Suppressor macrophage (primary cell): ENCODE results near the gene PFN3.

Experiments used
- DNase-seq, 4 experiments: peaks; one replicate each; pipeline ENCODE4 v3.0.0-alpha.2; 2020 to 2022

Gene PFN3

DNA sequence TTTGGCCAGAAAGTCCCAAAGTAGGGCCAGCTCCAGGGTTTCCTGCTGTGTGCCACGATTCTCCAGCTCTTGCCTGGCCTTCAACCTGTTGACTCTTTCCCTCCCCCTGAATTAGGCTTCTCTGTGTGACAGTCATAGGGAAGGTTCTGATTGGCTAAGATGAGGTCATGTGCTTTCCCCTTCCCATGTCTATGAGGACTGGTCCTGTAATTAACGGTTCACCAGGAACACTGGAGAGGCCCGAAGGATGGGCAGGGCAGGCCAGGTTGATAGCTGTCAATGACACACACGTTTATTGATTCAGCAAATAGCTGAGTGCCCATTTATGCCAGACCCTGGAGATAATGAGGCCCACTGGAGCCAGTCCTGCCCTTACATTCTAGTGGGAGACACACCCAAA is 37.2 kb upstream of the PFN3 start:
- no peak for DNase-seq

DNA sequence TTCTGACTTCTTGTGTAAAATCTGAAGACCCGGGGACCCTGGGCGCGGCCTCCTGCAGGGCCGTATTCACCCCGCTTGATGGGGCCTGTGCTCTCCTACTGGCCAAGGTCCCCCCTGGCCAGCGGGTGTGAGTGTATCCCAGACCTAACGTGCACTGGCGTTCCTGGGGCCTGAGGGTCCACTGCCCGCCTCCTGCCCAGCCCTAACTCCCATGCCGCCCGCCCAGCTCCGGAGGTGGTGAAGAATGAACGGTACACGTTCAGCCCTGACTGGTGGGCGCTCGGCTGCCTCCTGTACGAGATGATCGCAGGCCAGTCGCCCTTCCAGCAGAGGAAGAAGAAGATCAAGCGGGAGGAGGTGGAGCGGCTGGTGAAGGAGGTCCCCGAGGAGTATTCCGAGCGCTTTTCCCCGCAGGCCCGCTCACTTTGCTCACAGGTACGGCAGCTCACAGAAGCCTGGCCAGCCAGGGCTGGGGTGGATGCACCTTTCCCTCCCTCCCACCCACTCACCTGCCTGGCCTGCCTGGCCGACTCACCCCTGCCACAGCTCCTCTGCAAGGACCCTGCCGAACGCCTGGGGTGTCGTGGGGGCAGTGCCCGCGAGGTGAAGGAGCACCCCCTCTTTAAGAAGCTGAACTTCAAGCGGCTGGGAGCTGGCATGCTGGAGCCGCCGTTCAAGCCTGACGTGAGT is 35.5 kb upstream of the PFN3 start:
- no peak for DNase-seq

DNA sequence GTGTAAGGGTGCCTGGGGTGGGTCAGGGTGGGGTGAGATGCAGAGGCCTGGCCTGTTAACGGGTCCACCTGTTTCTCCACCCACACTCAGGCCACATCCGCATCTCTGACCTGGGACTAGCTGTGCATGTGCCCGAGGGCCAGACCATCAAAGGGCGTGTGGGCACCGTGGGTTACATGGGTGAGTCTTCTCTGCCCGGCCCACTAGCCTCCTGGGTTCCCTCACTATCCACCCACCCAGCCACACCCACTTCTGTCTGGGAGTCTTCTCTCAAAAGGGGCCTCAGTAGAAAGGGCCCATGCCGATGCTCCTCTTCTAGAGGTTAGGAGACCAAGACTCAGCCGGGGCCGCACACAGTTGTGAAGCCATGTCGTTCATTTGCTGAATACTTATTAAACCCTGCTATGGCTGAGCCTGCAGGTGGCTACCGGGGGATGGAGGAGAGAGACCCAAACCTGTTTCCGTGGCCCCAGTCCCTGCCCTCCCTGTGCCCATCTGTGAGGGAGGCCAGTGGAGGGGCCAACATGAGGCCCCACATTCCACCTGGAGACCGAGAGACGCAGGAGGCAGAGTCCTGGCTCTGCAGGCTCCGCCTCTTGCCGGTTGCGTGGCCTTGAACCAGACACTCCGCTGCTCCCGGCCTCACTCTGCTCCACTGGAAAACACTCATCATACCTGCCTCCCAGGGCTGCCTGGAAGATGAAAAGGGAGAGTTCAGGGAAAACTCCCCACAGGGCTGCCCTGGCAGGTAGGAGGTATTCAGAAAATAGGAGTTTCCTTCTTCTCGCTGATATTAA is 34.7 kb upstream of the PFN3 start:
- DNase-seq, result no peak

DNA sequence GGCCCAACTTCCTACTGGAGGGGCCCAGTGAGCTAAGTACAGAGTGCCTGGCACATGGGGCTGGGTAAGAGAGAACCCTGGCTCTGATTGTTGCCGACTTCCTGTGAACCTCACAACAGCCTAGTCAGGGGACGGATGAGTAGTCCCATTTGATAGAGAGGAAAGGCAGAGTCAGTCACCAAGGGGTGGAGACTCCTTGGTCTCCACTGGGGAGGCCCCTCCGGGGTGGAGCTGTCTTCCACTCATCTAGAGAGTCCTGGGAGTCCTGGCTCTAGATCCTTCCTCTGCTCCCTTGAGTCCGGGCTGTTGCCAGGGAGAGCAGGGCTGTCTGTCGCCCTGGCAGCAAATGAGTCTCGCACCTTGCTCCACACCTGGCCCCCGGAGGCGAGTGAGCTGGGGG is 34.0 kb upstream of the PFN3 start:
- DNase-seq, result no peak

DNA sequence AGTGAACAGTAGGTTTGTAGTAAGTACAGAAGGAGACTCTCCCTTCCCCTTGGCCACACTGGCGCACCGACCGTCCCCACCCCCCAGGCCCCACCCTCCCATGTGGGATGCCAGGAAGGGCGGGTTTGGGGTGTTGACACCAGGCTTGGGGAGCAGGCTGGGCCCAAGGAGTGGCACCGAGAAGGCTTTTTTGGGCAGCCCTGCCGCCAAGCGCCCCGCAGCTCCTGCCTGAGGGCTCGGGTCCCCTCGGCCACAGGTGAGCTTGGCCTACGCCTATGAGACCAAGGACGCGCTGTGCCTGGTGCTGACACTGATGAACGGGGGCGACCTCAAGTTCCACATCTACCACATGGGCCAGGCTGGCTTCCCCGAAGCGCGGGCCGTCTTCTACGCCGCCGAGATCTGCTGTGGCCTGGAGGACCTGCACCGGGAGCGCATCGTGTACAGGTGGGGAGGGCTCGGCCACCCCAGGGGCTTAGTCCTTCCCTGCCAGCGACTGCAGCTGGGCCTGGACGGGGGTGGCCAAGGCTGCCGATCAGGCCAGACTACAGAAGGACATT is 33.3 kb upstream of the PFN3 start:
- DNase-seq, result no peak

DNA sequence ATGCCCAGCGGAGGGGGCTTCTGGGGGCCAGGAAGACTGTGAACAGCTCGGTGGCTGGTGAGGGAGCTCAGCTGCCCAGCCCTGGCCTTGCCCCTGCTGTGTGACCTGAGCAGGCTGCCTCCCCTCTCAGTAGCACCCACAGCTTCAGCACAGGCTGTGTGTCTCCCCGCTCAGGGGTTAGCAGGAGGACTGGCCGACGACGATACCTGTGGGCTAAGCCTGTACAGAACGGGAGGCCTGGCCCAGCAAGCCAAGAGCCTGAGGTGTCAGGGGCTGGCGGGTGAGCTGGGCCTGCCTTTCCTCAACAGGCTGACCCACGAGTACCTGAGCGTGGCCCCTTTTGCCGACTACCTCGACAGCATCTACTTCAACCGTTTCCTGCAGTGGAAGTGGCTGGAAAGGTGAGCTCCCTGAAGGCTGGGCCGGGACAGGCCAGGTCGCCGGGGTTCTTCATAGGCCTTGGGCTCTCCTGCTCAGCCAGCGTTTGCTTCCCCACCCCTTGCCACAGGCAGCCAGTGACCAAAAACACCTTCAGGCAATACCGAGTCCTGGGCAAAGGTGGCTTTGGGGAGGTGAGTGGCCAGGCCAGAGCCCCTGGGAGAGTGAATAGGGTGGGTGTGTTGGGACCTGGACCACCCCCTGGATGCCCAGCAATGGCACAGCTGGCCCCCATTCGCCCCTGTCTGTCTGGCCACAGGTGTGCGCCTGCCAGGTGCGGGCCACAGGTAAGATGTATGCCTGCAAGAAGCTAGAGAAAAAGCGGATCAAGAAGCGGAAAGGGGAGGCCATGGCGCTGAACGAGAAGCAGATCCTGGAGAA is 32.6 kb upstream of the PFN3 start:
- no peak for DNase-seq

DNA sequence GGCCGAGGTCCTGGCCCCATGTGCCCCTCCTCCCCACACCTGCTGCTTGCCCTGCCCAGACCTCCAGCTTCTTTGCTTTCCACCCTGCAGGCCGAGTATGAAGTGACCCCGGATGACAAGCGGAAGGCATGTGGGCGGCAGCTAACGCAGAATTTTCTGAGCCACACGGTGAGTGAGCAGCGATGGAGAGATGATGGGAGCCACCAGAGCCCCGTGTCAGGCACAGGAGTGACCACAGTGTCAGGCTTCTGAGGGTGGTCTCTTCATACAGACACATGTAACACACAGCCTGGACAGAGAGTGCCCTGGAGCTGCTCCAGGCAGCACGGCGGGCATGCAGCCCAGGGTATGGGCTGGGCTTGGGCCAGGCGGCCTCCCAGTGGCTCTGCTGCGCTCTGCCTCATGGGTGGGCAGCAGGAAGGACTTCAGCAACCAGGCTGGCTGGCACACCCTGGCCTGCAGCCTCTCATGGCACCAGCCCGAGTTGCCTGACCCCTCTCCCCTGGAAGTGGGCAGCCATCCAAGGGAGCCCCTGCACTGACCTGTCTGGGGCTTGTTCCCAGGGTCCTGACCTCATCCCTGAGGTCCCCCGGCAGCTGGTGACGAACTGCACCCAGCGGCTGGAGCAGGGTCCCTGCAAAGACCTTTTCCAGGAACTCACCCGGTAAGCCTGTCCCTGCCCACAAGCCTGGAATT is 31.8 kb upstream of the PFN3 start:
- no peak for DNase-seq

DNA sequence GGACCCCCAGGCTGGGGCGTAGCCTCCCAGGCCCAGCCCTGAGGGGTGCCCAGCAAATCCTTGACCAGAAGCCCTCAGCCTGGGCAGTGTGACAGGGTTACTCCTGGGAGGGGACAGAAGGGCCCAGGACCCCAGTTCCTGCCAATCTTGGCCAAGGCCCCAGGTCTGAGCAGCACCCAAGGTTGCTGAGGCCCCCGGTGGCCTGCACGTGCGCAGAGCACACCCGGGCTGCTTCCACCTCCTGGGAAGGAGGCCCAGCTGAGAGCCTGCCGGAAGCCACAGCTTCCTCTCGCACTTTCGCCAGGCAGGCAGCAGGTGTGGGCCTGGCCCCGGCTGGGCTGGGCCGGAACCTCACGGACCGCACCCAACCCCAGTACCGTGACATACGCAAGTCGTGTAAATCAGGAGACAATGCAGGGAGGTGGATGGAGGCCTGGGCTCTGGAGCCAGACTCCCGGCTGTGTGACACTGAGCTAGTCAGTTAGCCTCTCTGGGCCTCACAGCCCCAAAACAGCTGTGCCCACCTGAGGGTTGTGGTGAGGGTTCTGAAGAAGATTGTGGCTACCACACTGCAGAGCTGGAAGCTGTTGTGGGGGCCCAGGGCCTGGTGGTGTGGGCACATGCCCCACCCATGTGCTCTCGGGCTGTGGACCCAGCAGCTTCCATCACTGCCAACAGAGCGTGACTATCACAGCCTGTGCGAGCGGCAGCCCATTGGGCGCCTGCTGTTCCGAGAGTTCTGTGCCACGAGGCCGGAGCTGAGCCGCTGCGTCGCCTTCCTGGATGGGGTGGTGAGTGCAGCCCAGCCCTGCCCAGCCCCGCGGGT is 31.1 kb upstream of the PFN3 start:
- peak in 3 of 4 experiments; percentile 41 to 55 (median 54) for DNase-seq

DNA sequence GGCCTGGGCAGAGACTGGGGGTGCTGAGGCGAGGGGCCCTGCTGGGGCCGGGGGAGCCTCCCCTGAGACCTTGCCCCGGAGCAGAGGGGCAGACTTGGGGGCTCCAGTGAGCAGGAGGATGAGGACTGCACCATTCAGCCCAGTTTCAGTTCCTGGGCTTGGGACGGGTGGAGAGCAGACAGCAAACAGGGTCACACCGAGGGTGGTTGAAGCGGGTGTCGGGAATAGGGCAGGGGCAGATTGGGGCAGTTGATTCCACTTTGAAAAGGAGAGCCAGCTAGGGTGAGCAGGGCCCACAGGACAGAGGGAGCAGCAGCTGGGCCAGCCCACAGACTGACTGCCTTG is 30.5 kb upstream of the PFN3 start:
- no peak for DNase-seq

DNA sequence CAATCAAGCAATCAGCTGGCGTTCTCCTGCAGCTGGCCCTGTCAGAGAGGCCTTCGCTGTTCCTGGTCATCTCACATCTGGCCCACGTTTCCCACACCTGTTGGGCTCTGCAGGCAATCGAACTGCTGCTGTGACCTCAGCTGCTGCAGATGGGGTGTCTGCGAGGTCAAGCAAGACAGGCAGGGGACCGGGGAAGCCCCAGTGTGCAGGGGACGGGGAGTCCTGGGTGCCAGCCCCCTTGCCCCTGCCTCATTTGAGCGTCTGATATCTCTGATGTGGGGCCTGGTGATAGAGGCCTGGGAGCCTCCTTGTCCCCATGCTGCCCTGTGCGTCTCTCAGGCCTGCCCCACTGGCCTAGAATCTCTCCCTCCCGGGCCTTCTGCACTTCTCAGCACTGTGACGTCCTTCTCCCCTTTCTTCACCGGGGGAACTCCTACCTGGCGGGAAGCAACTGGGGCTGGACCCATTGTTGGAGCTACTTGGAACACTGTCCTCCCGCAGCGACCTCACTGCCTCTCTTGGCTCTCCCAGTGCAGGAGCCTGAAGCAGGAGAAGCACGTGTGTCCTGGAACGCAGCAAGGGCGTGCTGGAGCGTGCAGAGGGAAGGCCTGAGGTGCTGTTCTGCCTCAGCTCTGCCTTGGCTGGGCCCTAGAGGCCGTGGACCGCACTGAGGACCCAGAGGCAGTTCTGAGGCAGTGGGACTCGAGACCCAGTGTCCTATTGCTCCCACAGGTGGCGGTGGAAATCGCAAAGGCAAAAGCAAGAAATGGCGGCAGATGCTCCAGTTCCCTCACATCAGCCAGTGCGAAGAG is 29.9 kb upstream of the PFN3 start:
- no peak for DNase-seq

DNA sequence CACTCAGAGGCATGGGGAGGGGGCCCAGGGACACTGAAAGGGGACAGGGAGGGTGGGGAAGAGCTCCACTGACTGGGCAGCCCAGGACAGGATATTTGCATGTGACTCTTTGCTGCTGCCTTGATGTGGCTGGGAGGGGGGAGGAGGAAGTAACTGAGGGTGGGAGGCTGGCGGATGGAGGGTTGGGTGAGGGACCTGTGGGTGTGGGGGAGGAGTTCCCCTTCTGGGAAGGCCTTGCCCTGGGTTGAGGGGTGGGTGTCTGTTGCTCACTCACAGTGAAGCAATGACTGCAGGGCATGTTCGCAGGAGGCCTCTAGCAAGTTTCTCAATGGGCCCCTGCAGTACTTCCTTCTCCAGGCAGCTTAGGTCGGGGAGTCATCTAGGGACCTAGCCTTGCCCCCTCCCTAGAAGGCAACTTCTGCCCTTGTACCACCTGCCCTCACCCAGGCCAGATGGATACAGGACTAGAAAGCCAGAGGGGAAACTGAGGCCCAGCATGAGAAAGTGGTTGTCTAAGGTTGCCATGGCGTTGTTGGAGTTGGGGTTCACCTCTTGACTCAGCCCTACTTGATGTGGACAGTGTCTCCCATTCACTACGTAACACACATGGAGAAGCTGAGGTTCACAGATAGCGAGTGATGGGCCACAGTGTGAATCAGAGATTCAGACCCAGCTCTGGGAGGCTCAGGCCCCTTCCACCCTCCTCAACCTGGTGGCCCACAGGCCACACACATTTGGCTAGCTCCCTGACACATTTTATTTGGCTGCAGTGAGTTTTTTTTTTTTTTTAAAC is 29.0 kb upstream of the PFN3 start:
- DNase-seq, result peak; percentile 92 to 98 (median 96)

DNA sequence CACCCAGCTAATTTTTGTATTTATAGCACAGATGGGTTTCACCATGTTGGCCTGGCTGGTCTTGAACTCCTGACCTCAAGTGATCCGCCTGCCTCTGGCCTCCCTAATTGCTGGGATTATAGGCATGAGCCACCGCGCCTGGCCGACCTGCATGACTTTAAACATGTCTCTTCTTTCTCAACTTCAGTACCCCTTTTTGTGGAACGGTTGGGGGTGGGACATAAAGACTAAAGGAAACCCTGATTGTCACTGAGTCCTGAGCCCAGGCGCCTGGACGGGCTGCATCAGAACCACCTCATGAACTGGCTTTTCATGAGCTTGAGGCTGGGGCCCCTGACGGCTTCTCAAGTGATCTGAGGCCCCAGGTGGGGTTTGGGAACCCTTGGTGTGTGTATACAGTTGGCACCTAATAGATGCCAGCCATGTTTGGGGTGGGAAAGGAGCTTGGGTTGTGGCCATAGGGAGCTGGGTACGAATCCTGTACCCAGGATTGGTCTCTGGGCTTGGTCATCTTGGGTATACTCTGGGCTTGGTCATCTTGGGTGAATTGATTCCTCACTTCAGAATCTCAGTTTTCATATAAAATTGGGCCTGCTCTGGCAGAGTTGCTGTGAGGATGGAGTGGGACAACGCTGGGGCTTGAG is 28.2 kb upstream of the PFN3 start:
- peak; percentile 34 to 62 (median 51) for DNase-seq

DNA sequence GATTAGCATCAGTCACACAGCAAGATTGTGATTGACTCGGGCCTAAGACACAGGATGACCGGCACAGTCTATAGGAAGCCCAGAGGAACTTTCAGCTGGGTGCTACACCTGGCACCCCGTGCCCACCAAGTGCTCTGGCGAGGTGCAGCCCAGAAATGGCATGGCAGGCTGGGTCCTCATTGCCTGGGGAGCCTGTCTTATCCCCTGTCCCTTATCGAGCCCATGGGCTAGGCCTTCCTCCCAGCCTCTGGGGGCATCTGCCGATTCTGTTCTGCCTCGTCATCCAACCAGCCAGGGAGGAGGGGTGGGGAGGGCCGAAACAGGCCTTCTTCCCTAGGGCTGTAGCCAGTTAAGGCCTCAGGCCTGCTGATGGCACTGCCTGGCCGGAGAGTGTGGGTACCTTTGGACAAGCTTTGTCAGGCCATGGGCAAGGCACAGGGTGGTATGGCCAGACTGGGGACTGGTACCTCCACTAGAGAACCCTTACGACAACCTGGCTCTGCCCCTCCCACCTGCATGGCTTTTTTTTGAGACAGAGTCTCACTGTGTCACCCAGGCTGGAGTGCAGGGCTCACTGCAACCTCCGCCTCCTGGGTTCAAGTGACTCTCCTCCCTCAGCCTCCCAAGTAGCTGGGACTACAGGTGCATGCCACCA is 27.6 kb upstream of the PFN3 start:
- peak in 3 of 4 experiments; percentile 58 to 67 (median 61) for DNase-seq

DNA sequence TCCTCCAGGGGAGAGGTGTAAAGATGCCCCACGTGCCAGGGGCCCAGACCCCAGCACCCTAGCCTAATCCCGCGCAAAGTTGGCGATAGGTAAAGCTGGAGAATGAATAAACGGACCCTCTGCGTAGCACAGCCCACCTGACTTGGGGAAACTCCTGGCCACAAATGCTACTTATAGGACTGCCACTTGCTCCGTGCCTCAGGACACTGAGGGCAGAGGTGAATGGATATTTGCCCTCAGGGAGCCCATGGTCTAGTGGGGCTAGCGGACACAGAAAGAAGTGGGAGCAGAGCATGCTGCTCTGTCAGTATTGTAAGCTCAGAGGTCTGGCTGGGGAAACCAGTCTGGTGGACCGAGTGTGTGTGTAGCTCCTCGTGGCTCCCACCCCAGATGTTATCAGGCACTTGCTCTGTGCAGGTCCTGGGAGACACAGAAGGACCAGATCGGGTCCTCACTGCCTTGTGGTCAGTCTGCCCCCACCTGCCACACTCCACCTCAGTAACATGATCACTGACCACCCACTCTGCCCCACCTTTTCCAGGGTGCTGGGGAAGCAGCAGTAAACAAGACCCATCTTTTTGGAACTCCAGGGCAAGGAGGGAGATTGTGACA is 26.9 kb upstream of the PFN3 start:
- peak; percentile 38 to 45 (median 40) for DNase-seq

DNA sequence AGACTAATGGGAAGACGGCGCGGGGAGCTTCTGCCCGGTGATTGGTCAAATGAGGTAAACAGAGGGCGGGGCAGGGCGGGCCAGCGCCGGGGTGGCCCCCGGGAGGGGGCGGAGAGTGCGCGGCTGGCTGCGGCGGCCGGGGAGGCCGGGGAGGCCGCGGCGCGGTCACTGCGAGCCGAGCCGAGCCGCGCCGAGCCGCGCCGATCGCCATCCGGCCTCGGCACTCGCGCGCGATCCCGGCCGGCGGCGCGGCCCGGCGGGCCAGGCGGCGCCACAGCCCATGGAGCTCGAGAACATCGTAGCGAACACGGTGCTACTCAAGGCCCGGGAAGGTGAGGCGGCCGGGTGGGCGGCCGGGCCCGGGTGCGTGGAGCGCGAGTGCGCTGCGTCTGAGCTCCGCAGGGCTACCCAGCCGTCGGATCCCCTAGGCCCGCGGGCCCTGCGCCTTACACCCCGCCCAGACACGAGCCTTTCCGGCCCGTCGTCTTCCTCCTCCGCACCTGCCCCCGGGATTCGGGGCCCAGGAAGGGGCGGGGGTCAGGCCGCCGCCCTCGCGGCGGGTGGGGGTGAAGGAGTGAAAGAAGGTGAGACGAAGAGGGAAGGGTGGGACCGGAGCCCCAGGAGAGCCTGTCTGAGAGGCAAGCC is 26.2 kb upstream of the PFN3 start, which contains the start of gene GRK6:
Gene GRK6, plus strand, starts transcription at position 111 of the 645 bp plus-strand sequence. Its CDS starts 170 bp downstream, at position 281.
- DNase-seq, result peak; percentile 53 to 75 (median 62)

DNA sequence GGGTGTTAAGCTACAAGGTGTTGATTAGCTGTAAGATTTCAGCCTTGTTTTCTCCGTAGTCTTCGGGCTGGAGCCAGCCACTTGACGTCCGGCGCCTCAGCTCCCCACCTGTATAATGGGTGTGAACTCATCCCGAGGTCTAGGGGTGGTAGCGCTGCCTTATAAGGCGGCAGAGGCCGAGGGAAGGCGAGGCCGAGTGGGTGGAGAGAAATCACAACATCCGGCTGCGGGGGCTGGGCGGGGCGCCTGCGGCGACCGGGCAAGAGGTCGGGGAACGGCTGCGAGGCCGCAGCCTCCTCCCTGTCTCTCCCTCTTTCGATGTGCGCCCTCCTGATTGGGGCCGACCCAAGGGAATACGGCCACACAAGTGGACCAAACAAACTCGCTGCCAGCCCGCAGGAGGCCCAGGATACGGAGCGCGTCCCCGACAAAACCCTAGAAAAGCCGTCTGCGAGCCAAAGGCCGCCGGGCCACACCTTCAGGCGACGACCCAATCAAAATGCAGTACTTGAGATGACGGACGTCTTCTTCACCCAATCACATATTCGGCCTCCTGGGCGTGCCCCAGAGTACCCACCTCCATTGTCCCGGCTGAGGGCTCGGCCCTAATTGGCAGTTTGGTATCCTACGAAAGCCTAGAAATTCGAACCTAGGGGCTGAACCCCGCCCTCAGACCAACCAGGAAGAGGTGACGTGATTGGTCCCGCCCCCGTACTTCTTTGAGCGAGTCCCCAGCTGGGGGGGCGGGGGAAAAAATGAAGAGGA is 25.5 kb upstream of the PFN3 start:
- peak; percentile 100 for DNase-seq
